BJ (cell line): ENCODE results near the gene RHBDF2. TPM values are rescaled to one million over a fixed set of nuclear protein-coding genes. Genes with fewer than 3 reads are reported as not detected.

ENCODE experiments used
- CTCF ChIA-PET: fragments of 350-600 bp; formaldehyde crosslinking; extraction: SDS; loops from one replicate; lab custom pipeline; 2021; ENCODE audit warnings: antibody characterized with exemption, inconsistent platforms; lab: Yijun Ruan, JAX
- POLR2A ChIA-PET: fragments of 300-600 bp; sonication (Branson Sonifier 250); formaldehyde crosslinking; extraction: SDS; loops from one replicate; lab custom pipeline; 2021; ENCODE audit warnings: antibody characterized with exemption; lab: Charles Lee
- DNase-seq: peaks from one replicate; pipeline ENCODE4 v3.0.0-alpha.2; 2011; ENCODE audit warnings: low read depth
- H3K27me3 ChIP-seq: 2 replicates; pipeline ENCODE4 v1.6.0; 2011; ENCODE audit warnings: low read length; ENCODE audit not compliant: control insufficient read depth, insufficient read depth
- H3K36me3 ChIP-seq: 2 replicates; pipeline ENCODE4 v1.5.1; 2011; ENCODE audit warnings: low read length; ENCODE audit not compliant: control insufficient read depth, insufficient read depth
- H3K4me3 ChIP-seq: 2 replicates; pipeline ENCODE4 v1.5.1; 2011; ENCODE audit warnings: low read depth, mild to moderate bottlenecking, control low read depth, low read length
- CTCF ChIP-seq: IDR thresholded peaks from 2 replicates; pipeline ENCODE4 v1.5.1; 2011; ENCODE audit warnings: low read depth, mild to moderate bottlenecking, control low read depth, inconsistent platforms, low read length, moderate library complexity; ENCODE audit not compliant: insufficient read depth
- polyA plus RNA-seq: library from polyadenylated mRNA; depleted of rRNA; stranded (reverse); fragments of >200 nt; gene quantifications from 2 replicates; pipeline ENCODE4 v1.2.3, GENCODE V29; 2011

The RHBDF2 gene
- polyA plus RNA-seq, 1 experiment: 8.9 TPM

- no peak for DNase-seq
- ChIA-PET CTCF (interaction anchor here (2.4 to 6.0 kb wide), 2 partner anchors 19 to 20 kb away, joined by 18 to 103 read pairs; no protein-coding TSS in a partner anchor), POLR2A (no interaction called here)
- no peak for TF ChIP-seq CTCF
- H3K36me3 ChIP-seq: no peaks in the 10 kb centered on the region
- H3K4me3 ChIP-seq: no peak overlapping the region
- H3K27me3 ChIP-seq: peaks cover 13% of the 10 kb centered on the region
Measured at GRCh38 chr17:76541739-76542454, 40.7 kb upstream of the RHBDF2 start.

- TF ChIP-seq CTCF: no peak; the same call in 1 of the 2 replicates
- peak; percentile 78 for DNase-seq
- Histone ChIP-seq H3K36me3 (no peaks in the 10 kb centered on the region), H3K27me3 (peaks cover 18% of the 10 kb centered on the region), H3K4me3 (peak overlapping the region; percentile 31; the same call in 1 of the 2 replicates)
- POLR2A ChIA-PET: no interaction called here
- CTCF ChIA-PET: interaction anchor here (0.7 to 2.4 kb wide), 8 partner anchors 11 to 132 kb away, joined by 3 to 18 read pairs (median 4); no protein-coding TSS in a partner anchor
Measured at GRCh38 chr17:76540381-76541300, 39.4 kb upstream of the RHBDF2 start.

- no peak for TF ChIP-seq CTCF
- no peaks in the 10 kb centered on the region for H3K36me3 ChIP-seq
- CTCF ChIA-PET: interaction anchor here (0.6 to 2.4 kb wide), 7 partner anchors 12 to 749 kb away, joined by 3 to 18 read pairs (median 4); no protein-coding TSS in a partner anchor
- POLR2A ChIA-PET: no interaction called here
- H3K27me3 ChIP-seq: peaks cover 16% of the 10 kb centered on the region
- peak within 1 kb of the TSS; percentile 31; the same call in 1 of the 2 replicates for H3K4me3 ChIP-seq
- no peak for DNase-seq
Measured at GRCh38 chr17:76539631-76540271, 38.5 kb upstream of the RHBDF2 start, which contains the start of gene PRCD. Gene PRCD (plus strand): TSS chr17:76540044. CDS start chr17:76540142, 98 bp downstream.

DNA sequence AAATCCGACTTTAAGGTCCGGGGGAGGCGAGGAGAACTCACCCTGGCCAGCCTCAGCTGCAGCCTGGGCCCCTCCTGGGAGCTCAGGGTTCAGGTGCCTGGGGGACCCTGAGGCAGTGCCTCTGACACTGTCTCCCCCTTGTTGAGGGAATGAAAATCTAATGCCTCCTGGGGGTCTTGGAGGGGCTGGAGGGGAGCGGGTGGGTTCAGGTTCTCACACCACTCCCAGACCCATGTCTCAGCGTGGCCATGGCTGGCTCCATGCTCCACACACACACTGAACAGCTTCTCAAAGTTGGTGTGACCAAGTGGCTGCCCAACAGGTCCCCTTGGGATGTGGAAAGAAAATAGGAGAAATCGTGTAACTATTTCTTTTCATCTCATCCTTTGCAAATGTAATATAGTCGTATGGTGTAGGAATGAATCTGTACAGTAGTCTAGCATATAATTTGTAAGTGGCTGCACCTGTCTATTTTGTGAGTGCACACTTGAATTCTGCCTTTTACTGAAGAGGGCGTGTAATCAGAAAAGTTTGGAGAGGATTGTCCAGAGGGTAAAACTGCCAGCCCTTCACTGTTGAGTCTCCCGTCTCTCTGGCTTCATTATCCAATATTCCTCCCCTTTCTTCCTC is 37.8 kb upstream of the RHBDF2 start:
- DNase-seq: no peak
- Histone ChIP-seq H3K36me3 (no peaks in the 10 kb centered on the region), H3K4me3 (no peak overlapping the region), H3K27me3 (peaks cover 16% of the 10 kb centered on the region)
- ChIA-PET CTCF (interaction anchor here (0.6 to 3.2 kb wide), 6 partner anchors 9 to 749 kb away, joined by 3 to 22 read pairs (median 4); no protein-coding TSS in a partner anchor), POLR2A (no interaction called here)
- TF ChIP-seq CTCF: no peak
